OCI-LY1 (cell line): Measurements from ENCODE around the gene CADM1.

Experiments
- EZH2 ChIP-seq: fragments of 200-600 bp; sonication (generic), shearing (Covaris generic); IDR thresholded peaks from 2 replicates; pipeline ENCODE4 v1.8.0; 2017; ENCODE audit warnings: borderline replicate concordance, mixed run types, mild to moderate bottlenecking, antibody characterized with exemption, low read length, moderate library complexity, mixed read lengths
- TF ChIP-seq, protein P1 (sequence below): fragments of 200-600 bp; sonication (generic), shearing (Covaris generic); IDR thresholded peaks from 2 replicates; pipeline ENCODE4 v1.5.1; 2017; ENCODE audit warnings: mild to moderate bottlenecking, antibody characterized with exemption, low read length, moderate library complexity, mixed read lengths

DNA sequence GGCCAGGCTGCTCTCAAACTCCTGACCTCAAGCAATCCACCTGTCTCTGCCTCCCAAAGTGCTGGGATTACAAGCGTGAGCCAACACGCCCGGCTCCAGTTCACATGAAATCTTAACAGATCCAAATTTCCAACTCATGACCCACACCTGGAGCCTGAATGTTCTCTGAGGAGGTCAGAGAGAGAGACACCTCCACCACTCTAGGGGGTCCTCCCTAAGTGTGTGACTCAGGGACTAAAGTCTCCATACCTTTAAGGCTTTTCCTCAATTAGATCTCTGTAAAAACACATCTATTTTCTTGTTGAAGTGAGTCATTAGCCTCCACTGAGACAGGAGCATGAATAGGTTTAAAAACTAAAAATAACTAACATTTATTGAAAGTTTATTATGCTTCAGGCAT, 376.4 kb downstream of the CADM1 start:
- TF ChIP-seq, protein P1, sequence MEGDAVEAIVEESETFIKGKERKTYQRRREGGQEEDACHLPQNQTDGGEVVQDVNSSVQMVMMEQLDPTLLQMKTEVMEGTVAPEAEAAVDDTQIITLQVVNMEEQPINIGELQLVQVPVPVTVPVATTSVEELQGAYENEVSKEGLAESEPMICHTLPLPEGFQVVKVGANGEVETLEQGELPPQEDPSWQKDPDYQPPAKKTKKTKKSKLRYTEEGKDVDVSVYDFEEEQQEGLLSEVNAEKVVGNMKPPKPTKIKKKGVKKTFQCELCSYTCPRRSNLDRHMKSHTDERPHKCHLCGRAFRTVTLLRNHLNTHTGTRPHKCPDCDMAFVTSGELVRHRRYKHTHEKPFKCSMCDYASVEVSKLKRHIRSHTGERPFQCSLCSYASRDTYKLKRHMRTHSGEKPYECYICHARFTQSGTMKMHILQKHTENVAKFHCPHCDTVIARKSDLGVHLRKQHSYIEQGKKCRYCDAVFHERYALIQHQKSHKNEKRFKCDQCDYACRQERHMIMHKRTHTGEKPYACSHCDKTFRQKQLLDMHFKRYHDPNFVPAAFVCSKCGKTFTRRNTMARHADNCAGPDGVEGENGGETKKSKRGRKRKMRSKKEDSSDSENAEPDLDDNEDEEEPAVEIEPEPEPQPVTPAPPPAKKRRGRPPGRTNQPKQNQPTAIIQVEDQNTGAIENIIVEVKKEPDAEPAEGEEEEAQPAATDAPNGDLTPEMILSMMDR: no peak
- TF ChIP-seq EZH2: no peak
